Measurements from ENCODE around the gene NPC2. TPM values are rescaled to one million over a fixed set of nuclear protein-coding genes. Genes with fewer than 3 reads are reported as not detected.

The NPC2 gene
- total RNA-seq, 1 experiment from 2014 or later: 137 TPM

DNA sequence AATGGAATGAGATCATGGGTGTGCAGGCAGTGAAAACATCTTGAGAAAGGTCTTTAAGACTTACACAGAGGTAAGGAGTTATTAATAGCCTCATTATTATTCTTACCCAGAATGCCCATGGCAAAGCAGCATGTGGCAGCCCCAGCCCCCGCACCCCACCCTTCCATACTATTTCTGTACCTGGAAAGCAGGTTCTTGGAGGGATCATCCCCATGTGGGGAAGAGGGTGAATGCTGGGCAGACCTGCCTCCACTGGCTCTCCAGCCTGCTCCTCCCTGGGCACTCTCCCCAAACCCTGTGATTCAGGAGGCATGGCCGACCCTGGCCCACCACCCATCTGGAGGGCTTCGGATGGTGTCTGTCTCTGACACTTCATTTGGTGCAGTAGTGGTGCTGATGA lies 28.3 kb downstream of the NPC2 start:
- no peak overlapping the region for H3K23ac ChIP-seq (ENCODE audit: insufficient read length, low read depth, low read length)
- TF ChIP-seq CTCF (conservative IDR thresholded peaks at IDR 0.05): no peak

More for the DNA sequence above, 28.3 kb downstream of the NPC2 start:
- Histone ChIP-seq H3K4ac (ENCODE audit: low read depth, low read length) (no peak overlapping the region), H3T11ph (ENCODE audit: low read length) (no peak overlapping the region), H2BK20ac (ENCODE audit: low read depth, low read length, poor library complexity, severe bottlenecking) (no peak overlapping the region), H2BK120ac (ENCODE audit: low read depth, low read length, poor library complexity, severe bottlenecking) (no peak overlapping the region), H4K8ac (replicated peaks; ENCODE audit: insufficient read length, low read depth, low read length) (no peak overlapping the region), H3K14ac (ENCODE audit: insufficient read depth, low read length) (no peak overlapping the region), H4K91ac (ENCODE audit: insufficient read length, low read depth, low read length) (no peak overlapping the region), H3K27ac (ENCODE audit: insufficient read length, low read depth, low read length) (no peak overlapping the region), H4K20me1 (ENCODE audit: control insufficient read depth, insufficient read depth, insufficient read length) (no peaks in the 10 kb centered on the region), H2AFZ (ENCODE audit: low read length) (no peak overlapping the region), H3K18ac (ENCODE audit: insufficient read length, low read depth, low read length) (no peak overlapping the region), H2BK5ac (ENCODE audit: insufficient read length, low read length) (no peak overlapping the region), H4K5ac (ENCODE audit: insufficient read length, low read depth, low read length) (no peak overlapping the region), H3K79me1 (ENCODE audit: insufficient read depth, low read depth, low read length, poor library complexity, severe bottlenecking) (no peaks in the 10 kb centered on the region), H3K56ac (ENCODE audit: insufficient read length, low read depth, low read length) (no peak overlapping the region), H3K79me2 (ENCODE audit: insufficient read depth, low read length) (no peaks in the 10 kb centered on the region), H3K9ac (ENCODE audit: extremely low read depth, insufficient read length, low read length) (no peak overlapping the region), H2BK12ac (ENCODE audit: insufficient read length, low read depth, low read length) (no peak overlapping the region), H3K4me2 (ENCODE audit: insufficient read depth, insufficient read length, low read length) (no peak overlapping the region), H3K9me3 (ENCODE audit: control insufficient read depth, low read depth, low read length) (no peaks in the 10 kb centered on the region), H3K4me1 (ENCODE audit: insufficient read depth, low read length) (no peaks in the 10 kb centered on the region), H3K23me2 (ENCODE audit: insufficient read length, low read depth, low read length, poor library complexity, severe bottlenecking) (no peaks in the 10 kb centered on the region), H2BK15ac (ENCODE audit: low read depth, low read length) (no peak overlapping the region), H2AK5ac (ENCODE audit: insufficient read length, low read length) (no peak overlapping the region), H3K27me3 (ENCODE audit: insufficient read depth, low read length) (no peaks in the 10 kb centered on the region)
- peaks cover 2 to 17% of the 10 kb centered on the region in 2 experiments for H3K4me1 Mint-ChIP-seq
- no peak overlapping the region for H3K27ac Mint-ChIP-seq
- H3K36me3 Mint-ChIP-seq (ENCODE audit: insufficient read depth in 1 of 3, low read depth in 3 of 3): no peaks in the 10 kb centered on the region
- no peak for DNase-seq
- WGBS (ENCODE audit: extremely low coverage, insufficient read length, low lambda C conversion rate): no CpG with 5 or more reads among the region's 3 CpGs
- H3K27me3 Mint-ChIP-seq (ENCODE audit: low read depth): no peaks in the 10 kb centered on the region; the same call in 1 of the 2 replicates
- no peak overlapping the region for H3K4me3 Mint-ChIP-seq
- no peaks in the 10 kb centered on the region for H3K9me3 Mint-ChIP-seq
